Mammary epithelial cell (primary cell): ENCODE measurements around the gene CST1.
"Not testable (repeated sequence)": the region's sequence is repeated elsewhere in the genome, so short reads cannot be mapped to it uniquely, and the experiment has no call there.

Source experiments
- EZH2 ChIP-seq: IDR thresholded peaks from 2 replicates; pipeline ENCODE4 v1.6.1; 2012; ENCODE audit warnings: low read length, inconsistent platforms, borderline replicate concordance
- TF ChIP-seq, protein P1 (sequence below), 2 donors: IDR thresholded peaks in 1 of 2; conservative IDR thresholded peaks in 1 of 2; 2 replicates each; pipeline ENCODE4 v1.5.1; 2011 to 2012; ENCODE audit warnings: inconsistent platforms in 2 of 2, low read length in 2 of 2, mild to moderate bottlenecking in 2 of 2, control low read depth in 1 of 2, low read depth in 1 of 2; ENCODE audit not compliant: insufficient read depth in 1 of 2; ENCODE audit errors: extremely low read depth in 1 of 2

- TF ChIP-seq EZH2: not testable (repeated sequence)
- TF ChIP-seq, protein P1, sequence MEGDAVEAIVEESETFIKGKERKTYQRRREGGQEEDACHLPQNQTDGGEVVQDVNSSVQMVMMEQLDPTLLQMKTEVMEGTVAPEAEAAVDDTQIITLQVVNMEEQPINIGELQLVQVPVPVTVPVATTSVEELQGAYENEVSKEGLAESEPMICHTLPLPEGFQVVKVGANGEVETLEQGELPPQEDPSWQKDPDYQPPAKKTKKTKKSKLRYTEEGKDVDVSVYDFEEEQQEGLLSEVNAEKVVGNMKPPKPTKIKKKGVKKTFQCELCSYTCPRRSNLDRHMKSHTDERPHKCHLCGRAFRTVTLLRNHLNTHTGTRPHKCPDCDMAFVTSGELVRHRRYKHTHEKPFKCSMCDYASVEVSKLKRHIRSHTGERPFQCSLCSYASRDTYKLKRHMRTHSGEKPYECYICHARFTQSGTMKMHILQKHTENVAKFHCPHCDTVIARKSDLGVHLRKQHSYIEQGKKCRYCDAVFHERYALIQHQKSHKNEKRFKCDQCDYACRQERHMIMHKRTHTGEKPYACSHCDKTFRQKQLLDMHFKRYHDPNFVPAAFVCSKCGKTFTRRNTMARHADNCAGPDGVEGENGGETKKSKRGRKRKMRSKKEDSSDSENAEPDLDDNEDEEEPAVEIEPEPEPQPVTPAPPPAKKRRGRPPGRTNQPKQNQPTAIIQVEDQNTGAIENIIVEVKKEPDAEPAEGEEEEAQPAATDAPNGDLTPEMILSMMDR (conservative IDR thresholded peaks at IDR 0.05 in 1 of 2, IDR thresholded peaks at IDR 0.05 in 1 of 2; ENCODE audit: extremely low read depth in 1 of 2, insufficient read depth in 1 of 2, low read depth in 1 of 2, low read length in 2 of 2): not testable (repeated sequence)
Observed at GRCh38 chr20:23722851-23723250, 27.9 kb downstream of the CST1 start.
